Measurements from ENCODE around the gene PML. TPM values are rescaled to one million over a fixed set of nuclear protein-coding genes. Genes with fewer than 3 reads are reported as not detected.

The PML gene
- total and polyA plus RNA-seq, 4 donors: 8.2 to 15.2 (median 10.8) TPM

DNA sequence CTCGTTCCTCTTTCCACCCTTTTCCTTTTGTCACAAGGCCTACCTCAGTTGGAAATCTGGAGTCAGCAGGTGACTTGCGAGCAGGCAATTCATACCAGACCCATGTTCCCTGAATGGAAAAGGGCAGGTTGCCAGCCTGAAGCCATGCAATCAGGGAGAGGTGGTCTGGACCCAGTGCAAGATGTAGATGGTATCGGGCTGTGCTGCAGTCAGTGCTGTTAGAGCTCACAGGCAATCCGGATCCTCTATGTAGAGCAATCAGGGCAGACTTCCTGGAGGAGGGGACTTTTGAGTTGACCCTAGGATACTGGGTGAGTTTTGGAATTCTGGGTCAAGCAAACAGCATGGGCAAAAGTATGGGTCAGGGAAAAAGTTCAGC lies 49.4 kb upstream of the PML start:
- no peak for TF ChIP-seq RAD21 (IDR thresholded peaks at IDR 0.05)
- no peak for TF ChIP-seq EGR1 (IDR thresholded peaks at IDR 0.05; ENCODE audit: low read depth in 2 of 2)
- TF ChIP-seq RXRA (IDR thresholded peaks at IDR 0.05): no peak
- no peak for TF ChIP-seq JUND (IDR thresholded peaks at IDR 0.05)
- TF ChIP-seq, protein P1, sequence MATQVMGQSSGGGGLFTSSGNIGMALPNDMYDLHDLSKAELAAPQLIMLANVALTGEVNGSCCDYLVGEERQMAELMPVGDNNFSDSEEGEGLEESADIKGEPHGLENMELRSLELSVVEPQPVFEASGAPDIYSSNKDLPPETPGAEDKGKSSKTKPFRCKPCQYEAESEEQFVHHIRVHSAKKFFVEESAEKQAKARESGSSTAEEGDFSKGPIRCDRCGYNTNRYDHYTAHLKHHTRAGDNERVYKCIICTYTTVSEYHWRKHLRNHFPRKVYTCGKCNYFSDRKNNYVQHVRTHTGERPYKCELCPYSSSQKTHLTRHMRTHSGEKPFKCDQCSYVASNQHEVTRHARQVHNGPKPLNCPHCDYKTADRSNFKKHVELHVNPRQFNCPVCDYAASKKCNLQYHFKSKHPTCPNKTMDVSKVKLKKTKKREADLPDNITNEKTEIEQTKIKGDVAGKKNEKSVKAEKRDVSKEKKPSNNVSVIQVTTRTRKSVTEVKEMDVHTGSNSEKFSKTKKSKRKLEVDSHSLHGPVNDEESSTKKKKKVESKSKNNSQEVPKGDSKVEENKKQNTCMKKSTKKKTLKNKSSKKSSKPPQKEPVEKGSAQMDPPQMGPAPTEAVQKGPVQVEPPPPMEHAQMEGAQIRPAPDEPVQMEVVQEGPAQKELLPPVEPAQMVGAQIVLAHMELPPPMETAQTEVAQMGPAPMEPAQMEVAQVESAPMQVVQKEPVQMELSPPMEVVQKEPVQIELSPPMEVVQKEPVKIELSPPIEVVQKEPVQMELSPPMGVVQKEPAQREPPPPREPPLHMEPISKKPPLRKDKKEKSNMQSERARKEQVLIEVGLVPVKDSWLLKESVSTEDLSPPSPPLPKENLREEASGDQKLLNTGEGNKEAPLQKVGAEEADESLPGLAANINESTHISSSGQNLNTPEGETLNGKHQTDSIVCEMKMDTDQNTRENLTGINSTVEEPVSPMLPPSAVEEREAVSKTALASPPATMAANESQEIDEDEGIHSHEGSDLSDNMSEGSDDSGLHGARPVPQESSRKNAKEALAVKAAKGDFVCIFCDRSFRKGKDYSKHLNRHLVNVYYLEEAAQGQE (IDR thresholded peaks at IDR 0.05): no peak
- no peaks in the 10 kb centered on the region for H3K36me3 ChIP-seq (ENCODE audit: control insufficient read depth in 4 of 4, insufficient read depth in 3 of 4, low read depth in 1 of 4, low read length in 3 of 4)
- H3K27me3 ChIP-seq (ENCODE audit: control insufficient read depth in 4 of 4, insufficient read depth in 4 of 4, low read length in 3 of 4): no peaks in the 10 kb centered on the region
- WGBS: 89% methylated on average over 4 of the region's 4 CpGs
- peaks cover 0 to 8% (median 1%) of the 10 kb centered on the region in 4 donors for H3K4me1 ChIP-seq (ENCODE audit: control insufficient read depth in 4 of 4, insufficient read depth in 4 of 4, low read length in 3 of 4)
- no peak for DNase-seq (ENCODE audit: low spot score)
- H3K4me3 ChIP-seq (ENCODE audit: low read depth in 1 of 3, low read length in 3 of 3): no peak overlapping the region
- no peak overlapping the region for H3K27ac ChIP-seq (ENCODE audit: low read depth in 1 of 2, low read length in 2 of 2)
- H3K9ac ChIP-seq (ENCODE audit: low read depth in 1 of 2, low read length in 2 of 2): no peak overlapping the region
- no peaks in the 10 kb centered on the region for H3K9me3 ChIP-seq (ENCODE audit: control insufficient read depth in 4 of 4, low read length in 3 of 4)

DNA sequence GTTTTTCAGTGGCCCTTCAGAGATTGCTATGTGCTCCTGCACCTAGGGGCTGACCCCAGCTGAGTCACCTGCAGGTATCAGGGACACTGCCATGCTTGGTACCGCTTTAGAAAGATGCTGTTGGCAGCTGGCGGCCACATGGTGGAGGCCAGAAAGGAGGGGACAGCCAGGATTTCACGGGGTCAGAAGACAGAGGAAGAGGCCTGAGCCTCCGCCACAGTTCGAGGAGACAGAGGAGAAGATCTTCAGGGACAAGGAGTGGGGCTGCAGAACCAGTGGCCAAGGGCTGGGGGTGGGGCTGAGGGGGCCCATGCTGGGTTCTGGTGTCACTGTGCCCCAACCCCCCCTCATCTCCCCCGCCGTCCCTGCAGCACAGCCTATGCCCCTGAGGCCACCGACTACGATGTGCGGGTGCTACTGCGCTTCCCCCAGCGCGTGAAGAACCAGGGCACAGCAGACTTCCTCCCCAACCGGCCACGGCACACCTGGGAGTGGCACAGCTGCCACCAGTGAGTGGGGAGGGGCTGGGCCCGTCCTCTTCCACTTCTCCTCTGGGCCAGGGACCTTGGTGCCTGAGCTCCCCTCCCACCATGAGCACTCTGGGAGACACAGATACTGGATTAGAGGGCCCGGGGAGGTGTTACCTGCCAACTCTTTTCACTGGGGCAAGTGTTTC lies 48.3 kb upstream of the PML start:
- WGBS: 82% methylated on average over 17 of the region's 17 CpGs
- TF ChIP-seq, protein P2, sequence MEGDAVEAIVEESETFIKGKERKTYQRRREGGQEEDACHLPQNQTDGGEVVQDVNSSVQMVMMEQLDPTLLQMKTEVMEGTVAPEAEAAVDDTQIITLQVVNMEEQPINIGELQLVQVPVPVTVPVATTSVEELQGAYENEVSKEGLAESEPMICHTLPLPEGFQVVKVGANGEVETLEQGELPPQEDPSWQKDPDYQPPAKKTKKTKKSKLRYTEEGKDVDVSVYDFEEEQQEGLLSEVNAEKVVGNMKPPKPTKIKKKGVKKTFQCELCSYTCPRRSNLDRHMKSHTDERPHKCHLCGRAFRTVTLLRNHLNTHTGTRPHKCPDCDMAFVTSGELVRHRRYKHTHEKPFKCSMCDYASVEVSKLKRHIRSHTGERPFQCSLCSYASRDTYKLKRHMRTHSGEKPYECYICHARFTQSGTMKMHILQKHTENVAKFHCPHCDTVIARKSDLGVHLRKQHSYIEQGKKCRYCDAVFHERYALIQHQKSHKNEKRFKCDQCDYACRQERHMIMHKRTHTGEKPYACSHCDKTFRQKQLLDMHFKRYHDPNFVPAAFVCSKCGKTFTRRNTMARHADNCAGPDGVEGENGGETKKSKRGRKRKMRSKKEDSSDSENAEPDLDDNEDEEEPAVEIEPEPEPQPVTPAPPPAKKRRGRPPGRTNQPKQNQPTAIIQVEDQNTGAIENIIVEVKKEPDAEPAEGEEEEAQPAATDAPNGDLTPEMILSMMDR (IDR thresholded peaks at IDR 0.05; ENCODE audit: low read depth, low read length, missing input control): no peak
- TF ChIP-seq EGR1 (IDR thresholded peaks at IDR 0.05; ENCODE audit: low read depth in 2 of 2) (no peak), HNF4G (IDR thresholded peaks at IDR 0.05) (no peak), JUND (IDR thresholded peaks at IDR 0.05) (no peak), HNF4A (conservative IDR thresholded peaks at IDR 0.05) (no peak), FOXA2 (IDR thresholded peaks at IDR 0.05) (no peak), FOXA1 (IDR thresholded peaks at IDR 0.05) (no peak), TAF1 (conservative IDR thresholded peaks at IDR 0.05) (no peak), SP1 (IDR thresholded peaks at IDR 0.05) (no peak), RXRA (IDR thresholded peaks at IDR 0.05) (no peak), YY1 (IDR thresholded peaks at IDR 0.05) (no peak), NR2F2 (IDR thresholded peaks at IDR 0.05) (no peak), RAD21 (IDR thresholded peaks at IDR 0.05) (no peak)
- TF ChIP-seq, protein P1 (IDR thresholded peaks at IDR 0.05): no peak
- TF ChIP-seq, protein P3, sequence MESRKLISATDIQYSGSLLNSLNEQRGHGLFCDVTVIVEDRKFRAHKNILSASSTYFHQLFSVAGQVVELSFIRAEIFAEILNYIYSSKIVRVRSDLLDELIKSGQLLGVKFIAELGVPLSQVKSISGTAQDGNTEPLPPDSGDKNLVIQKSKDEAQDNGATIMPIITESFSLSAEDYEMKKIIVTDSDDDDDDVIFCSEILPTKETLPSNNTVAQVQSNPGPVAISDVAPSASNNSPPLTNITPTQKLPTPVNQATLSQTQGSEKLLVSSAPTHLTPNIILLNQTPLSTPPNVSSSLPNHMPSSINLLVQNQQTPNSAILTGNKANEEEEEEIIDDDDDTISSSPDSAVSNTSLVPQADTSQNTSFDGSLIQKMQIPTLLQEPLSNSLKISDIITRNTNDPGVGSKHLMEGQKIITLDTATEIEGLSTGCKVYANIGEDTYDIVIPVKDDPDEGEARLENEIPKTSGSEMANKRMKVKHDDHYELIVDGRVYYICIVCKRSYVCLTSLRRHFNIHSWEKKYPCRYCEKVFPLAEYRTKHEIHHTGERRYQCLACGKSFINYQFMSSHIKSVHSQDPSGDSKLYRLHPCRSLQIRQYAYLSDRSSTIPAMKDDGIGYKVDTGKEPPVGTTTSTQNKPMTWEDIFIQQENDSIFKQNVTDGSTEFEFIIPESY (IDR thresholded peaks at IDR 0.05): no peak
- TF ChIP-seq, protein P4, sequence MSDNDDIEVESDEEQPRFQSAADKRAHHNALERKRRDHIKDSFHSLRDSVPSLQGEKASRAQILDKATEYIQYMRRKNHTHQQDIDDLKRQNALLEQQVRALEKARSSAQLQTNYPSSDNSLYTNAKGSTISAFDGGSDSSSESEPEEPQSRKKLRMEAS (IDR thresholded peaks at IDR 0.05): no peak
- Histone ChIP-seq H3K4me1 (ENCODE audit: control insufficient read depth in 4 of 4, insufficient read depth in 4 of 4, low read length in 3 of 4) (no peaks in the 10 kb centered on the region), H3K4me3 (ENCODE audit: low read depth in 1 of 3, low read length in 3 of 3) (no peak overlapping the region), H3K27me3 (ENCODE audit: control insufficient read depth in 4 of 4, insufficient read depth in 4 of 4, low read length in 3 of 4) (no peaks in the 10 kb centered on the region), H3K9me3 (ENCODE audit: control insufficient read depth in 4 of 4, low read length in 3 of 4) (no peaks in the 10 kb centered on the region), H3K9ac (ENCODE audit: low read depth in 1 of 2, low read length in 2 of 2) (no peak overlapping the region), H3K27ac (ENCODE audit: low read depth in 1 of 2, low read length in 2 of 2) (no peak overlapping the region), H3K36me3 (ENCODE audit: control insufficient read depth in 4 of 4, insufficient read depth in 3 of 4, low read depth in 1 of 4, low read length in 3 of 4) (no peaks in the 10 kb centered on the region)
- DNase-seq (ENCODE audit: low spot score): no peak

All from liver (tissue), 9 donors.